Loucy (cell line): ENCODE measurements around the gene TGFB2.

ENCODE experiments used
- H2AFZ ChIP-seq: fragments of 200-600 bp; sonication (generic); 2 replicates; pipeline ENCODE4 v1.6.0; 2016; ENCODE audit warnings: antibody characterized with exemption, mild to moderate bottlenecking, low read length, moderate library complexity
- H3F3A ChIP-seq: fragments of 200-600 bp; 2 replicates; pipeline ENCODE4 v1.6.0; 2016; ENCODE audit warnings: antibody characterized with exemption, low read depth, mild to moderate bottlenecking
- H3K27me3 ChIP-seq: fragments of 200-600 bp; sonication (generic); 2 replicates; pipeline ENCODE4 v1.6.1; 2014; ENCODE audit warnings: low read length, mild to moderate bottlenecking; ENCODE audit not compliant: insufficient read depth, poor library complexity, severe bottlenecking
- H3K36me3 ChIP-seq: fragments of 200-600 bp; sonication (generic); 2 replicates; pipeline ENCODE4 v1.6.1; 2016; ENCODE audit warnings: low read length; ENCODE audit not compliant: insufficient read depth
- H3K4me1 ChIP-seq: fragments of 200-600 bp; sonication (generic); 2 replicates; pipeline ENCODE4 v1.5.1; 2014; ENCODE audit warnings: low read length, mild to moderate bottlenecking; ENCODE audit not compliant: insufficient read depth, poor library complexity, severe bottlenecking
- H3K4me2 ChIP-seq: fragments of 200-600 bp; sonication (generic); 2 replicates; pipeline ENCODE4 v1.6.0; 2014; ENCODE audit warnings: antibody characterized with exemption, low read length, low read depth, mild to moderate bottlenecking; ENCODE audit not compliant: poor library complexity, severe bottlenecking
- H3K4me3 ChIP-seq: fragments of 200-600 bp; sonication (generic); 2 replicates; pipeline ENCODE4 v1.5.1; 2014; ENCODE audit warnings: low read length, mild to moderate bottlenecking, mixed read lengths; ENCODE audit not compliant: poor library complexity, severe bottlenecking
- H3K79me2 ChIP-seq: fragments of 200-600 bp; sonication (generic); 2 replicates; pipeline ENCODE4 v1.6.1; 2014; ENCODE audit warnings: low read length; ENCODE audit not compliant: insufficient read depth
- H3K9ac ChIP-seq: fragments of 200-600 bp; sonication (generic); 2 replicates; pipeline ENCODE4 v1.6.0; 2014; ENCODE audit warnings: mild to moderate bottlenecking, low read depth, low read length, moderate library complexity; ENCODE audit not compliant: poor library complexity, severe bottlenecking
- H3K9me2 ChIP-seq: fragments of 200-600 bp; sonication (generic); replicated peaks from 2 replicates; pipeline ENCODE4 v1.6.1; 2016; ENCODE audit warnings: low read depth, low read length, mixed read lengths
- H3K9me3 ChIP-seq: fragments of 200-600 bp; sonication (generic); 2 replicates; pipeline ENCODE4 v1.6.1; 2014; ENCODE audit warnings: mild to moderate bottlenecking, antibody characterized with exemption, low read length, low read depth; ENCODE audit not compliant: insufficient read depth
- H4K20me1 ChIP-seq: fragments of 200-600 bp; sonication (generic); 2 replicates; pipeline ENCODE4 v1.6.0; 2014; ENCODE audit warnings: antibody characterized with exemption, low read length, mild to moderate bottlenecking; ENCODE audit not compliant: insufficient read depth, poor library complexity, severe bottlenecking
- EZH2phosphoT487 ChIP-seq: fragments of 200-600 bp; IDR thresholded peaks from 2 replicates; pipeline ENCODE4 v1.6.1; 2018; ENCODE audit warnings: antibody characterized with exemption, mild to moderate bottlenecking, moderate library complexity, borderline replicate concordance
- TF ChIP-seq, protein P1 (sequence below): fragments of 200-600 bp; sonication (generic); conservative IDR thresholded peaks from 2 replicates; pipeline ENCODE4 v1.5.1; 2014; ENCODE audit warnings: mild to moderate bottlenecking, antibody characterized with exemption, low read length

Gene TGFB2

DNA sequence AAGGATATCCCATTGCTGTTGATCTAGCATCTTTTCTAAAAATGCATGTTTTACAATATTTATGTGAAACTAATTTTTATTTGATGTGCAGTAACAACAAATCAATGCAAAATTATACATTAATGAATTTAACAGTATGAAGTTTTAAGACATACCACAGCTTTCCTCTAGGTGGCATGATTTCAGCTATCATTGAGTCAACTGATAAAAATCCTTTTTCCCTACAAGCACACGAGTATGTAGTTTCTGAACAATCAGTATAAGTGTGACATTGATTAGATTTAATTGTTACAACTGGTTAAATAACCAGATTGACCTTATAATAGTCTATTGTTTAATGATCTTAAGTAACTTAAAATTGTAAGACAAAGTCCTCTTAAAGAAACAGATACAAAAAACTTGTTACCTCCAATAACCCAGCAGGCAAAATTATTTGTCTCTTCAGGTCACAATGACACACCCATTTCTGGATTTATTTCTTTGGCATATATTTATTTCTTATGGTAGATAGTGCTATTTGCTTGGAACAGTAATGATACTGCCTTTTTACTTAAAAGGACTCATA, 5.8 kb upstream of the TGFB2 start:
- Histone ChIP-seq H3K36me3 (no peaks in the 10 kb centered on the region; the same call in 1 of the 2 replicates), H3K4me2 (no peak overlapping the region), H3K9ac (no peak overlapping the region), H3K27me3 (no peaks in the 10 kb centered on the region), H4K20me1 (no peaks in the 10 kb centered on the region), H3K79me2 (no peaks in the 10 kb centered on the region), H3K4me1 (peaks cover 6% of the 10 kb centered on the region), H3K9me2 (no peaks in the 10 kb centered on the region), H3F3A (no peaks in the 10 kb centered on the region), H3K9me3 (no peaks in the 10 kb centered on the region), H3K4me3 (no peak overlapping the region), H2AFZ (no peak overlapping the region)
- TF ChIP-seq, protein P1, sequence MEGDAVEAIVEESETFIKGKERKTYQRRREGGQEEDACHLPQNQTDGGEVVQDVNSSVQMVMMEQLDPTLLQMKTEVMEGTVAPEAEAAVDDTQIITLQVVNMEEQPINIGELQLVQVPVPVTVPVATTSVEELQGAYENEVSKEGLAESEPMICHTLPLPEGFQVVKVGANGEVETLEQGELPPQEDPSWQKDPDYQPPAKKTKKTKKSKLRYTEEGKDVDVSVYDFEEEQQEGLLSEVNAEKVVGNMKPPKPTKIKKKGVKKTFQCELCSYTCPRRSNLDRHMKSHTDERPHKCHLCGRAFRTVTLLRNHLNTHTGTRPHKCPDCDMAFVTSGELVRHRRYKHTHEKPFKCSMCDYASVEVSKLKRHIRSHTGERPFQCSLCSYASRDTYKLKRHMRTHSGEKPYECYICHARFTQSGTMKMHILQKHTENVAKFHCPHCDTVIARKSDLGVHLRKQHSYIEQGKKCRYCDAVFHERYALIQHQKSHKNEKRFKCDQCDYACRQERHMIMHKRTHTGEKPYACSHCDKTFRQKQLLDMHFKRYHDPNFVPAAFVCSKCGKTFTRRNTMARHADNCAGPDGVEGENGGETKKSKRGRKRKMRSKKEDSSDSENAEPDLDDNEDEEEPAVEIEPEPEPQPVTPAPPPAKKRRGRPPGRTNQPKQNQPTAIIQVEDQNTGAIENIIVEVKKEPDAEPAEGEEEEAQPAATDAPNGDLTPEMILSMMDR, result peak; percentile 83
- no peak for TF ChIP-seq EZH2phosphoT487

DNA sequence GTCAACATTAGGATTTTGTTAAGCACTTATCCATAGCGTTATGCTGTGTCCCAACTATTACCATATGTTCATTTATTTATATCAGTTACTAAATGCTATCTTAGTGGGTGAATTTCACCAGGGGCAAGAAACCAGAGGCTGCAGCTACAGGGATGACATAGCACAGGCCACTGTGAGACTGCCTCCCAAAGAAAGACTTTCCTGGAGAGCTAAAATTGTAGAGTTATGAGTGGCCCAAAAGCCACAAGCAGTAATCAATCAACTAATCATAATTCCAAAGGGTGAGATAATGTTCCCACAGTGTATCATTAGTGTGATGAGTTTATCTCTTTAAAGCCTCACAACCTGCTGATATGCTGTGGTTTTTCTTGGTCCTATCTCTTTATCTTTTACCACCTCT, 3.8 kb upstream of the TGFB2 start:
- Histone ChIP-seq H3K9me3 (no peaks in the 10 kb centered on the region), H3K4me1 (peaks cover 10% of the 10 kb centered on the region), H2AFZ (no peak overlapping the region), H3K27me3 (peaks cover 5% of the 10 kb centered on the region), H3K4me2 (no peak overlapping the region), H3K9ac (no peak overlapping the region), H3K36me3 (no peaks in the 10 kb centered on the region), H3F3A (no peaks in the 10 kb centered on the region), H3K79me2 (no peaks in the 10 kb centered on the region), H4K20me1 (no peaks in the 10 kb centered on the region), H3K4me3 (no peak overlapping the region), H3K9me2 (no peaks in the 10 kb centered on the region)
- TF ChIP-seq, protein P1, result no peak
- TF ChIP-seq EZH2phosphoT487, result no peak

DNA sequence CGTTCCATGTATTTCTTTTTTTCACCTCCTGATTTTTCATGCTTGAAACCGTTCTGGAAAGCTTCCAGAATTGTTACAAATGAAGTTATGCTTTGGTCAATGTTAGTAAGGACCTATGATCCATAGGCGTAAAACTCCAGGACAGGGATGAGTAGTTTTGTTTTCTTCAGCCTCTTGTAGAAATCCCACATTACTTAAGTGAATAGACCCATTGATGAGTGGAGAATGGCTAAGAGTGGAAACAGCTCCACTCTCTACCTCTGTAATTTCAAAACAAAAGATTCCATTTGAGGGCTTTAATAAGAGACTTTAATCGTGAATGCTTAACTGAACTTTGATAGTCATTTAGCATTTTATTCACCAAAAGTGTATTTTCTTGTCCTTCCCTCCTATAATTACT, 3.0 kb upstream of the TGFB2 start:
- H3K9me3 ChIP-seq, result no peaks in the 10 kb centered on the region
- H4K20me1 ChIP-seq, result no peaks in the 10 kb centered on the region
- no peak for TF ChIP-seq EZH2phosphoT487
- TF ChIP-seq, protein P1, result no peak
- no peak overlapping the region for H3K4me2 ChIP-seq
- no peak overlapping the region for H3K9ac ChIP-seq
- H3K27me3 ChIP-seq, result peaks cover 6% of the 10 kb centered on the region
- H3K9me2 ChIP-seq, result no peaks in the 10 kb centered on the region
- H2AFZ ChIP-seq, result no peak overlapping the region
- H3K36me3 ChIP-seq, result no peaks in the 10 kb centered on the region
- H3F3A ChIP-seq, result no peaks in the 10 kb centered on the region
- no peaks in the 10 kb centered on the region for H3K79me2 ChIP-seq
- H3K4me1 ChIP-seq, result peaks cover 10% of the 10 kb centered on the region
- H3K4me3 ChIP-seq, result no peak overlapping the region
